ENCODE data around the gene RPL32. TPM values are rescaled to one million over a fixed set of nuclear protein-coding genes. Genes with fewer than 3 reads are reported as not detected.

RPL32 gene
- 1,000 to 10,000 TPM; 1,975 to 3,878 (median 2,959) TPM for total RNA-seq
- polyA plus RNA-seq, result 1,000 to 10,000 TPM; 4,745 to 7,414 TPM
- long read RNA-seq, donor 1, transcript RPL32-206 (4 exons, 620 nt), result minor isoform, 5 of 628 reads
- long read RNA-seq, donor 1, transcript RPL32-204 (4 exons, 2,117 nt), result major isoform, 573 of 628 reads
- long read RNA-seq, donor 1, transcript RPL32-203 (4 exons, 1,749 nt), result minor isoform, 9 of 628 reads
- long read RNA-seq, donor 1, transcript RPL32-202 (3 exons, 1,734 nt), result minor isoform, 28 of 628 reads
- long read RNA-seq, donor 1, partial matches to known transcripts, result 7 of 628 reads
- long read RNA-seq, donor 1, other reads (novel, unspliced or antisense), result 5 of 628 reads
- long read RNA-seq, donor 2, transcript RPL32-203 (4 exons, 1,749 nt), result minor isoform, 10 of 1,623 reads
- long read RNA-seq, donor 2, transcript RPL32-202 (3 exons, 1,734 nt), result minor isoform, 79 of 1,623 reads
- long read RNA-seq, donor 2, transcript RPL32-207 (3 exons, 631 nt), result minor isoform, 30 of 1,623 reads
- long read RNA-seq, donor 2, transcript RPL32-204 (4 exons, 2,117 nt), result major isoform, 1,455 of 1,623 reads
- long read RNA-seq, donor 2, partial matches to known transcripts, result 30 of 1,623 reads
- long read RNA-seq, donor 2, other reads (novel, unspliced or antisense), result 15 of 1,623 reads
- long read RNA-seq, donor 3, transcript RPL32-204 (4 exons, 2,117 nt), result major isoform, 1,265 of 1,307 reads
- long read RNA-seq, donor 3, transcript RPL32-203 (4 exons, 1,749 nt), result minor isoform, 9 of 1,307 reads
- long read RNA-seq, donor 3, transcript RPL32-202 (3 exons, 1,734 nt), result minor isoform, 13 of 1,307 reads
- long read RNA-seq, donor 3, partial matches to known transcripts, result 10 of 1,307 reads
- long read RNA-seq, donor 3, other reads (novel, unspliced or antisense), result 5 of 1,307 reads

GRCh38 chr3:12841149-12841969 lies at the start of gene RPL32:
Gene RPL32, minus strand, starts transcription at chr3:12841565. Its CDS starts 1,328 bp downstream, at chr3:12840237.
- intact Hi-C loops (cut with DNase I), result no loop called here
- H3K4me3 ChIP-seq, result peak within 1 kb of the TSS; percentile 71
- peaks cover 3% of the 10 kb centered on the region for H3K4me1 ChIP-seq (ENCODE audit: insufficient read depth)
- peak within 1 kb of the TSS; percentile 77 to 89 for H3K27ac ChIP-seq
- H3K27me3 ChIP-seq, result no peaks in the 10 kb centered on the region
- no peak for TF ChIP-seq EP300 (IDR thresholded peaks at IDR 0.05)
- TF ChIP-seq POLR2A (IDR thresholded peaks at IDR 0.05), result peak; percentile 85
- peak; percentile 72 to 83 (median 81) for TF ChIP-seq CTCF (IDR thresholded peaks at IDR 0.05)
- WGBS, 3 donors, result 0 to 1% (median 1%) methylated on average over 42 to 43 of the region's 43 CpGs
- DNase-seq, result peak; percentile 84 to 91 (median 87)
- H3K9me3 ChIP-seq, result no peaks in the 10 kb centered on the region
- H3K36me3 ChIP-seq, result no peaks in the 10 kb centered on the region

GRCh38 chr3:12890610-12891390 lies 49.4 kb upstream of the RPL32 start:
- TF ChIP-seq POLR2A (IDR thresholded peaks at IDR 0.05) (no peak), EP300 (IDR thresholded peaks at IDR 0.05) (no peak), CTCF (IDR thresholded peaks at IDR 0.05) (no peak)
- H3K4me3 ChIP-seq, result no peak overlapping the region
- intact Hi-C loops (cut with DNase I), result no loop called here
- 88 to 89% (median 88%) methylated on average over 10 of the region's 10 CpGs for WGBS, 3 donors
- peak in 1 of 5 donors; percentile 8 for DNase-seq
- H3K9me3 ChIP-seq, result no peaks in the 10 kb centered on the region
- no peaks in the 10 kb centered on the region for H3K36me3 ChIP-seq
- no peak overlapping the region for H3K27ac ChIP-seq
- no peaks in the 10 kb centered on the region for H3K27me3 ChIP-seq
- no peaks in the 10 kb centered on the region for H3K4me1 ChIP-seq (ENCODE audit: insufficient read depth)

- H3K27me3 ChIP-seq, result no peaks in the 10 kb centered on the region
- no peak overlapping the region for H3K27ac ChIP-seq
- no peaks in the 10 kb centered on the region for H3K36me3 ChIP-seq
- intact Hi-C loops (cut with DNase I), result no loop called here
- no peaks in the 10 kb centered on the region for H3K9me3 ChIP-seq
- H3K4me3 ChIP-seq, result no peak overlapping the region
- no peaks in the 10 kb centered on the region for H3K4me1 ChIP-seq (ENCODE audit: insufficient read depth)
- no peak for DNase-seq
- WGBS, 3 donors, result 86 to 88% (median 87%) methylated on average over 12 of the region's 12 CpGs
- TF ChIP-seq POLR2A (IDR thresholded peaks at IDR 0.05) (no peak), EP300 (IDR thresholded peaks at IDR 0.05) (no peak), CTCF (IDR thresholded peaks at IDR 0.05) (no peak)
Observed at GRCh38 chr3:12886736-12887135, 45.4 kb upstream of the RPL32 start.
